Measurements from ENCODE around the gene SGF29. TPM values are rescaled to one million over a fixed set of nuclear protein-coding genes. Genes with fewer than 3 reads are reported as not detected.

Gene SGF29
- total and polyA plus RNA-seq, 2 of the 4 experiments (the other 2 are of a cell fraction), result 4.3 to 7.7 TPM

- Histone ChIP-seq H3K23ac (ENCODE audit: low read depth, low read length) (no peak overlapping the region), H2AFZ (replicated peaks; ENCODE audit: low read length, poor library complexity) (no peak overlapping the region), H2AK5ac (ENCODE audit: low read depth, low read length) (no peak overlapping the region), H3K79me1 (ENCODE audit: low read depth in 1 of 2, low read length in 2 of 2) (no peaks in the 10 kb centered on the region), H4K5ac (ENCODE audit: low read depth, low read length) (no peak overlapping the region), H3K9ac (ENCODE audit: low read depth, low read length) (no peak overlapping the region), H3K14ac (replicated peaks; ENCODE audit: low read depth, low read length) (no peak overlapping the region), H3K4me3 (ENCODE audit: insufficient read depth, low read depth, low read length) (no peak overlapping the region), H3K27ac (ENCODE audit: insufficient read depth, low read length) (no peak overlapping the region), H3K4me1 (ENCODE audit: control insufficient read depth, insufficient read depth, low read length) (no peaks in the 10 kb centered on the region), H4K8ac (ENCODE audit: low read depth in 2 of 2, low read length in 2 of 2) (no peak overlapping the region), H3K18ac (ENCODE audit: low read depth, low read length) (no peak overlapping the region), H2BK5ac (ENCODE audit: low read depth, low read length, poor library complexity, severe bottlenecking) (no peak overlapping the region), H3K9me1 (ENCODE audit: insufficient read depth, low read length) (no peaks in the 10 kb centered on the region), H2BK120ac (ENCODE audit: low read depth, low read length) (no peak overlapping the region), H3K4me2 (ENCODE audit: low read depth, low read length) (no peak overlapping the region), H4K91ac (ENCODE audit: insufficient read depth, low read depth, low read length) (no peak overlapping the region), H4K20me1 (ENCODE audit: insufficient read depth, low read length) (no peaks in the 10 kb centered on the region), H2BK20ac (ENCODE audit: low read depth, low read length) (no peak overlapping the region), H3K27me3 (ENCODE audit: control insufficient read depth, insufficient read depth, low read length) (peaks cover 9% of the 10 kb centered on the region; the same call in 1 of the 2 replicates), H2AK9ac (replicated peaks; ENCODE audit: low read depth, low read length, poor library complexity) (no peak overlapping the region), H3K9me3 (ENCODE audit: control insufficient read depth, insufficient read depth, low read length) (no peaks in the 10 kb centered on the region), H3K4ac (ENCODE audit: low read depth, low read length) (no peak overlapping the region), H3K36me3 (ENCODE audit: control insufficient read depth, insufficient read depth, low read length) (no peaks in the 10 kb centered on the region), H3K56ac (ENCODE audit: extremely low read depth, insufficient read depth, low read length) (no peak overlapping the region), H2BK15ac (ENCODE audit: low read depth, low read length) (no peak overlapping the region)
- ChIA-PET CTCF (no interaction called here), POLR2A (ENCODE audit: unreplicated experiment) (no interaction called here)
- DNase-seq (no peak), ATAC-seq (ENCODE audit: low read depth) (no peak)
- no CpG with 5 or more reads among the region's 3 CpGs for WGBS, 2 experiments (ENCODE audit: extremely low coverage in 2 of 2, insufficient read length in 1 of 2)
- dilution Hi-C loops (cut with HindIII; ENCODE audit: low sequenced_read_pairs, unreplicated experiment) (no loop called here), in situ Hi-C loops (cut with MboI; ENCODE audit: low sequenced_read_pairs) (no loop called here), intact Hi-C loops (cut with micrococcal nuclease) (no loop called here)
- no TSS peak for BruUV-seq (replicated peaks)
- TF ChIP-seq, protein P1, sequence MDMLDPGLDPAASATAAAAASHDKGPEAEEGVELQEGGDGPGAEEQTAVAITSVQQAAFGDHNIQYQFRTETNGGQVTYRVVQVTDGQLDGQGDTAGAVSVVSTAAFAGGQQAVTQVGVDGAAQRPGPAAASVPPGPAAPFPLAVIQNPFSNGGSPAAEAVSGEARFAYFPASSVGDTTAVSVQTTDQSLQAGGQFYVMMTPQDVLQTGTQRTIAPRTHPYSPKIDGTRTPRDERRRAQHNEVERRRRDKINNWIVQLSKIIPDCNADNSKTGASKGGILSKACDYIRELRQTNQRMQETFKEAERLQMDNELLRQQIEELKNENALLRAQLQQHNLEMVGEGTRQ (IDR thresholded peaks at IDR 0.05; ENCODE audit: low read depth, low read length), result no peak
- TF ChIP-seq RFX5 (IDR thresholded peaks at IDR 0.05; ENCODE audit: low read depth, low read length), result no peak
- no peak for TF ChIP-seq ELK1 (IDR thresholded peaks at IDR 0.05; ENCODE audit: borderline replicate concordance, low read depth, low read length)
- no peak for TF ChIP-seq POLR2A (IDR thresholded peaks at IDR 0.05; ENCODE audit: low read depth, low read length)
- no peak for TF ChIP-seq FOS (IDR thresholded peaks at IDR 0.05; ENCODE audit: low read depth, low read length)
Measured at GRCh38 chr16:28511031-28511430, 42.7 kb upstream of the SGF29 start.

Data from IMR-90 (cell line).